ENCODE data around the gene TBC1D16. TPM values are rescaled to one million over a fixed set of nuclear protein-coding genes. Genes with fewer than 3 reads are reported as not detected.

Gene TBC1D16
- total RNA-seq, 2 experiments from 2014 or later = 0.38 to 0.74 TPM

- TF ChIP-seq CTCF (conservative IDR thresholded peaks at IDR 0.05; ENCODE audit: low read length) (peak; percentile 93), EZH2phosphoT487 (IDR thresholded peaks at IDR 0.05; ENCODE audit: borderline replicate concordance, low read depth, low read length) (no peak)
- Histone ChIP-seq H4K20me1 (ENCODE audit: insufficient read depth, low read length) (no peaks in the 10 kb centered on the region), H3K36me3 (ENCODE audit: insufficient read depth, low read length) (no peaks in the 10 kb centered on the region), H2AFZ (ENCODE audit: low read length) (no peak overlapping the region), H3K79me2 (ENCODE audit: insufficient read depth, low read depth, low read length) (no peaks in the 10 kb centered on the region), H3K4me1 (ENCODE audit: insufficient read depth, low read length, poor library complexity, severe bottlenecking) (no peaks in the 10 kb centered on the region), H3K9me3 (ENCODE audit: low read length) (no peaks in the 10 kb centered on the region), H3K4me3 (ENCODE audit: low read depth, low read length, poor library complexity, severe bottlenecking) (no peak overlapping the region), H3K27ac (ENCODE audit: low read depth, low read length, poor library complexity, severe bottlenecking) (no peak overlapping the region), H3K9me2 (ENCODE audit: insufficient read depth, low read length) (no peaks in the 10 kb centered on the region), H3K4me2 (ENCODE audit: low read length) (no peak overlapping the region)
- intact Hi-C loops (cut with micrococcal nuclease; ENCODE audit: unreplicated experiment) = loop anchor here (1.0 kb wide), 1 partner anchor 171 kb away; no protein-coding TSS in a partner anchor
- BruUV-seq (replicated peaks) = no TSS peak
- CTCF ChIA-PET (ENCODE audit: unreplicated experiment) = interaction anchor here (0.5 to 1.1 kb wide), 3 partner anchors 19 to 291 kb away, joined by 3 to 6 read pairs (median 3); partner anchors contain the start of gene GAA
- POLR2A ChIA-PET = no interaction called here
- DNase-seq (ENCODE audit: low spot score) = peak; percentile 85
Observed at GRCh38 chr17:80082403-80083135, 46.9 kb upstream of the TBC1D16 start.

- Histone ChIP-seq H3K4me3 (ENCODE audit: low read depth, low read length, poor library complexity, severe bottlenecking) (no peak overlapping the region), H3K4me2 (ENCODE audit: low read length) (no peak overlapping the region), H3K36me3 (ENCODE audit: insufficient read depth, low read length) (no peaks in the 10 kb centered on the region), H3K27ac (ENCODE audit: low read depth, low read length, poor library complexity, severe bottlenecking) (no peak overlapping the region), H3K79me2 (ENCODE audit: insufficient read depth, low read depth, low read length) (no peaks in the 10 kb centered on the region), H3K9me3 (ENCODE audit: low read length) (no peaks in the 10 kb centered on the region), H4K20me1 (ENCODE audit: insufficient read depth, low read length) (no peaks in the 10 kb centered on the region), H2AFZ (ENCODE audit: low read length) (no peak overlapping the region), H3K4me1 (ENCODE audit: insufficient read depth, low read length, poor library complexity, severe bottlenecking) (no peaks in the 10 kb centered on the region), H3K9me2 (ENCODE audit: insufficient read depth, low read length) (no peaks in the 10 kb centered on the region)
- intact Hi-C loops (cut with micrococcal nuclease; ENCODE audit: unreplicated experiment) = no loop called here
- DNase-seq (ENCODE audit: low spot score) = no peak
- CTCF ChIA-PET (ENCODE audit: unreplicated experiment) = interaction anchor here (1.1 kb wide), 1 partner anchor 20 kb away, joined by 6 read pairs; the partner anchor contains the start of gene GAA
- TF ChIP-seq EZH2phosphoT487 (IDR thresholded peaks at IDR 0.05; ENCODE audit: borderline replicate concordance, low read depth, low read length) (no peak), CTCF (conservative IDR thresholded peaks at IDR 0.05; ENCODE audit: low read length) (no peak)
- no TSS peak for BruUV-seq (replicated peaks)
- POLR2A ChIA-PET = no interaction called here
Observed at GRCh38 chr17:80081596-80081995, 45.9 kb upstream of the TBC1D16 start.

GRCh38 chr17:80080081-80080480, 44.4 kb upstream of the TBC1D16 start:
- TF ChIP-seq EZH2phosphoT487 (IDR thresholded peaks at IDR 0.05; ENCODE audit: borderline replicate concordance, low read depth, low read length) = no peak
- no peak for TF ChIP-seq CTCF (conservative IDR thresholded peaks at IDR 0.05; ENCODE audit: low read length)
- Histone ChIP-seq H3K4me1 (ENCODE audit: insufficient read depth, low read length, poor library complexity, severe bottlenecking) (no peaks in the 10 kb centered on the region), H3K36me3 (ENCODE audit: insufficient read depth, low read length) (no peaks in the 10 kb centered on the region), H2AFZ (ENCODE audit: low read length) (no peak overlapping the region), H3K9me3 (ENCODE audit: low read length) (no peaks in the 10 kb centered on the region), H3K27ac (ENCODE audit: low read depth, low read length, poor library complexity, severe bottlenecking) (no peak overlapping the region), H3K4me3 (ENCODE audit: low read depth, low read length, poor library complexity, severe bottlenecking) (no peak overlapping the region), H3K9me2 (ENCODE audit: insufficient read depth, low read length) (no peaks in the 10 kb centered on the region), H3K4me2 (ENCODE audit: low read length) (no peak overlapping the region), H3K79me2 (ENCODE audit: insufficient read depth, low read depth, low read length) (no peaks in the 10 kb centered on the region), H4K20me1 (ENCODE audit: insufficient read depth, low read length) (no peaks in the 10 kb centered on the region)
- no TSS peak for BruUV-seq (replicated peaks)
- CTCF ChIA-PET (ENCODE audit: unreplicated experiment) = no interaction called here
- intact Hi-C loops (cut with micrococcal nuclease; ENCODE audit: unreplicated experiment) = no loop called here
- POLR2A ChIA-PET = no interaction called here
- no peak for DNase-seq (ENCODE audit: low spot score)

Data from OCI-LY7 (cell line).